ENCODE data around the gene CHST12.

CHST12 gene

DNA sequence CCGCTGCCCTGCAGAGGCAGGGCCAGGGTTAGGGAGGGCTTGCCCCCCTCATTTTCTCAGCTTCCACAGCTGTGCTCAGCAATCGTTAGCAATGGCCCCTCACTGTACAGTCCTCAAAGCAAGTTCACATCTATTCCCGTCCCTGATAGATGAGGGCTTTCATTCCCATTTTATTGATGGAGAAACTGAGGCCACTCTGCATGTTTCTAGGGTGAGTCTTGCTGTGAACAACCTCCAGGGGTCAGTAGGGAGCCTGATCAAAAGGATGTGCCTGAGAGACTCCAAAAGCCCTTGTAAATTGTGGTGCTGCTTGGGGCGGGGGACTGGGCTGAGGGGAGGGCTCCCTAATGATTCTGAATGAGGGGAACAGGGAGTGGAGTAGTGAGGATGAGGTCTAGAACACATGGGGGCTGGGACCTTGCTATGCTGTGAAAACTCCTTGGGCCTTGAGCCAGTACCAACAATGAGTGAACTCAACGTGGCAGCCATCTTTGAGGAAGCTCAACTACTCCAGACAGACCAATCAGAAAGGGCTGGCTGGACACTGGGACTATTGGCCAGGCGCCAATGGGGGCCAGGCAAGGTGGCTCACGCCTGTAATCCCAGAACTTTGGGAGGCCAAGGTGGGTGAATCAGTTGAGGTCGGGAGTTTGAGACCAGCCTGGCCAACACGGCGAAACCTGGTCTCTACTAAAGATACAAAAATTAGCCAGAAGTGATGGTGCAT lies 79.5 kb downstream of the CHST12 start:
- no peak for DNase-seq

DNA sequence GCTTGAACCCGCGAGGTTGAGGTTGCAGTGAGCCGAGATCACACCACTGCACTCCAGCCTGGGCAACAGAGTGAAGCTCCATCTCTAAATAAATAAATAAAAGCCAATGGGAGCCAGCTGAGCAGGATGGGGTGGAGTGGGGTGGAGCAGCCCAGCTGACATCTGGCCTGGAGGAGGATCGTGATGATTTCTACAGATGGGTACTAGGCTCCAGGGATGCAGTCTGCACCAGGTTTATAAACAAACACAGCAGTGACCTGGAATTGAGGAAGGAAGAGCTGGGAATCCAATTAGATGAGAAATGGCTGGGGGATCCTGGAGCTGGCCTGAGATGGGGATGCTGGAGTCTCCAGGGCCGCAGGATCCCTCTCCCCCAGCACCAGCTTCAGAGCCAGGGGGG lies 80.1 kb downstream of the CHST12 start:
- no peak for DNase-seq

DNA sequence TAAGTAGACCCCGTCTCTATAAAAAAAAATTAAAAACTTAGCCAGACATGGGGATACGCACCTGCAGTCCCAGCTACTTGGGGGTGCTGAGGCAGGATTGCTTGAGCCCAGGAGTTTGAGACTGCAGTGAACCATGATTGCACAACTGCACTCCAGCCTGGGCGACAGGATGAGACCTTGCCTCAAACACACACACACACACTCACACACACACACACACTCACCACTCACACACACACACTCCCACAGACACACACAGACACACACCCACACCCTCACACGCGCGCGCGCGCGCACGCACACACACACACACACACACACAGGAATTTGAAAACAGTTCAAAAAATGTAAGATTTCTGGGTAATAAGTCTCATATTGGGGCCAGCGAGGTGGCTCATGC lies 81.5 kb downstream of the CHST12 start:
- DNase-seq, result no peak

DNA sequence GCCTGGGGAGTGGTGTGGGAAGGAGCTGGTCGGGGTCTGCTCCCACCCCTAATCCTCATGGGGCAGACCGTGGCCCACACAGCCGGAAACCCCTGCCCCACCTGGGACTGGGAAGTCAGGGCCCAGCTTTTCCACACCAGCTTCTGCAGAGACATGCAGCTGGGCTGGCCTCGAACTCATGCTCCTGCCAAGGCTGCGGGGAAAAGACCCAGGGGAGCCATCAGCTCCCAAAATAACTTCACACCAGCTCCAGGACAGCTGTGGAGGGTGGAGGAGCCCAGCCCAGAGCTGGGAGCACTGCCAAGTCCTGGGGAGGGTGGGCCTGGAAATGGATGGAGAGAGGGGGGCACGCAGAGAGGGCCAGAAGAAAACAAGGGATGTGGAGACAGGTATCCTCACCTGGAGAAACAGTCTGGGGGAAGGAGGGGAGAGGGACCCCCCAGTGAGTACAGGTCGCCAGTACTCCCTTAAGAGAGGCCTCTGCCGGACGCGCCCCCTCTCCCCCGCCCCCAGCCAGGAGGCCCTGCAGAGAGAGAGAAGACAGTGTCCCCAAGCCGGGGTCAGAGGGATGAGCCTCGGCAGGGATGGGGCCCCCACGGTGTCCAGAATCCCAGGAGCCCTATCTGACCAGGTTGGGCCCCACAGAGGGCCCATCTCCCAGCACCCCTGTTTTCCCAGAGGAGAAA lies 84.3 kb downstream of the CHST12 start:
- DNase-seq, result no peak

DNA sequence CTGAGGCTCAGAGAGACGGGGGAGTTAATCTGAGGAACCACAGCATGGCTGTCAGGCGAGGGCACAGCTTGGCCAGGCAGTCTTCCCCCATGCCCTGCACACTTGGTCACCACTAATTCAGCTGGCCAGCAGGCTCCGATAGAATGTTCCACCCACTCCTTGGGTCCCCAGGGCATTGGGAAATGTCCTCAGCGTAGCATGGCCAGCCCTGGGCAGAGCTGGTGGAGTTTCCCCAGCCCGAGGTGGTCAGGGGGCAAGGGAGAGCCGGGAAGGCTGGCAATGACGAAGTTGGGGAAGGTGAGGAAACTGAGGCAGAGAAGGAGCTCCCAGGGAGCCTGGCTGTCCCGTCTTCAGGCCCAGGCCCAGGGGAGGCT lies 84.8 kb downstream of the CHST12 start:
- no peak for DNase-seq

DNA sequence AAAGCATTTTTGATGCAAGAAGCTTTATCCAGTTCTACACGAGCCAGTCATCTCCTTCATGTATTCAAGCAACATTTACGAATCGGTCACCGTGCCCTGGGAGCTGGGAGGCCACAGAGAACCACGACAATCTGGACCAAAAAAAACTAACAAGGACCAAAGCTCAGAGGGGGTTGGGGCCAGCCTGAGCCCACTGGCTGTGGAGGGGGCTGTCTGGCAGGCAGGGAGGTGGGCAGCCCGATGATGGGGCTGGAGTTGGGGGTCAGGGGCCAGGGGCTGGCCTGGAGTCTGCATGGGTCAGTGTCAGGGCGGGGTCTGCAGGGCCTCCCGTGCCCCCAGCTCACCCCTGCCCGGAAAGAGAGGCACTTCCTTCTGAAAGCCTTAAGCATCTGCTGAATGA lies 85.3 kb downstream of the CHST12 start:
- DNase-seq, result no peak

DNA sequence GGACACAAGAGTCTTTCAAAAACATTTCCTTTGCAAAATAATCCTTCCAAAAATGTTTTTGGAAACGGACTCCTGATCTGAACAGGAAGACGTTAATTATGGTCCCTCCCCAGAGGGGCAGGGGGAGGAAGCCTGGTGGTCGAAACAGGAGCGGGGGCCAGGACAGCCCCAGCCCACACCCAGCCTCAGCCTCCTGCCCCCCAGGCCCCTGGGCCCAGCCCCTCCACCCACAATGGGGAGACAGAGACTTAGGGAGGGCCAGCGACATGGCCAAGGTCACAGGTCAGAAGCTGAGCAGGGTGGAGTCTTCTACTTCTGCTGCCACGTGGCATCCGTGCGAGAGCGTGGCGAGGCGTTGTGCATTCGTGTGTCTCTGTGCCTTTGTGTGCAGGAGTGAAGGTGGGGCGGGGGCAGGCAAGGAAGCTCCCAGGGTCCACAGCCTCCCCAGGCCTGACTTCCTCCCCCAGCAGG lies 86.8 kb downstream of the CHST12 start:
- DNase-seq, result no peak

DNA sequence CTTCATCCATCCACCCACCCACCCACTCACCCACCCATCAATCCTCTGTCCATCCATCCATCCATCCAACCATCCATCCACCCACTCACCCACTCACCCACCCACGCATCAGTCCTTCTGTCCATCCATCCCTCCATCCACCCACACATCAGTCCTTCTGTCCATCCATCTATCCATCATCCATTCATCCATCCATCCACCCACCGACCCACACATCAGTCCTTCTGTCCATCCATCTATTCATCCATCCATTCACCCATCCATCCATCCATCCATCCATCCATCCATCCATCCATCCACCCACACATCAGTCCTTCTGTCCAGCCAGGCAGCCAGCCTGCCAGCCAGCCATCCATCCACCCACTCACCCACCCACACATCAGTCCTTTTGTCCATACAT lies 88.6 kb downstream of the CHST12 start:
- DNase-seq, result no peak

DNA sequence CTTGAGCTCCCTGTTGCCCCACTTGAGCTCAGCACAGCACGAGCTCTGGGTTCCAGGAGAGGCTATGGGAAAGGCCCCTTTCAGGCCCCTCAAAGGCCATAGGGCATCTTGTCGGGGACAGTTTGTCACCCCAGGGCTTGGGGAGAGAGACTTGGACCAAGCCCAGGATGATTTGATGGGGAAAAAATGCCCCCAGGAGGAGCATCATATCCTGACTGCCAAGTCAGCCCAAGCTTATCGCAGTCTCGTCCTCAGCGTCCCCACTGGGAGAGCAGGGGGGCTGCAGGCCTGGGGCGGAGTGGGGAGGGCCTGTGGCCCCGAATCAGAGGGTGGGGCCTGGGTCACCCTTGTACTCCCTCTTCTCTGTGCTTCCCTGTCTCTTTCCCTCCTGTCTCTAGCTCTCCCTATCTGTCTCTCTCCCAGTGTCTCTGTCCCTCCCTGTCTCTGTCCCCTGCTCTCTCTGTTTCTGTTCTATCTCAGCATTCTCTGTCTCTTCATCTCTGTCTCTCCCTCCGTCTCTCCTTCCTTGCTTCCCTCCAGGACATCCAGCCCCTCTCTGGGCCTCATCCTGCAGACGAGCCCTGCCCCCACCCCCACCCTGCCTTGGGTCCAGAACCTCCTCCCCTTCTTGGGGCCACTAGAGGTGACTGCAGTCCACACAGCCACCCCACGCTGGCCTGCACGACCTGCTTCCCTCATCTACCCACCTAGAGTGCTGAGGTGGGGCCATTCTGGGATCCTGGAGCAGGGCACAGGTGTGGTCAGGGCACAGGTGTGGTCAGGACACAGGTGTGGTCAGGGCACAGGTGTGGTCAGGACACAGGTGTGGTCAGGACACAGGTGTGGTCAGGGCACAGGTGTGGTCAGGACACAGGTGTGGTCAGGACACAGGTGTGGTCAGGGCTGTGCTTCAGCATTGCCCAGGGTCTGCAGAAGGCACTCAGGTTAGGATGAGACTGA lies 90.1 kb downstream of the CHST12 start:
- no peak for DNase-seq

DNA sequence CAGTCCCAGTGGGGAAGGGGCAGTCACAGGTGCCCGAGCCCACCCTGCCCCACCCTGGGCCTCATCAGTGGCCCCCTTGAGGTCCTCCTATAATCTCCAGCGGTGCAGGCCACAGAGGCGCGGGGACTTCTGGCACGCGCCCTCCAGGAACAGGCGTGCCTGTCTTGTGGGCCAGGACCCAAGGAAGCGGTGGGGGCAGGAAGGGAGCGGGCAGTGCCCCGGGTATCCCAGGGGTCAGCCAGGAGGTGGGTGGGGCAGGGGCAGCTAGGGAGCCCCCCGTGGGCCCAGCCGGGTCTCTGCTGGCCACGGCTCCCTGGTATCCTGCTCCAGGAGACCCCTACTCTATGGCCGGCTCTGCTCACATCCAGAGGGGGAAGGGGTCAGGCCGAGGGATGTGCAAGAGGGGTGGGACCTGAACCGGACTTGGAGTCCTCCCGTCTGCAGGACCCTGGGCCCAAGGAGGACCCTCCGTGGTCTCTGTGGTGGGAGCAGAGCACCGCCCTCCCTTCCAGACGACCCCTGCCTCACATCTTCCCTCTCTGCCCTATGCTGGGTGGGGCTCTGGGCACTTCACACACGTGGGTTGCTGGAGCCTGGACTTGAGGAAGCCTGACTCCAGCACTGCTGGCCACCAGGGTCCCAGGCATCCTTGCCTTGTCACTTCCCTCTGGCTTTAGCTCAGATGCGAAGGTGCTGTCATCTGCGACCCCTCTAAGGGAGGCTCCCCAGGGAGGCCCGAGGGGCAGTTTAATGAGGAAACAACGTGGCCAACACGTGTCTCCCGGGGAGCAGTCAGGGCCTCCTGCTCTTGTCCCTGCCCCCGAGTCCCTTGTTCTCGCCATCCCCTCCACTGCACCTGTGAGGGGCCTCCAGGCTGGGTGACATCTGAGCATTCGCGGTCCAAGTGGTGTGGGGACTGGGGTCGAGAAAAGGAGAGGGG lies 91.0 kb downstream of the CHST12 start:
- DNase-seq, result no peak

DNA sequence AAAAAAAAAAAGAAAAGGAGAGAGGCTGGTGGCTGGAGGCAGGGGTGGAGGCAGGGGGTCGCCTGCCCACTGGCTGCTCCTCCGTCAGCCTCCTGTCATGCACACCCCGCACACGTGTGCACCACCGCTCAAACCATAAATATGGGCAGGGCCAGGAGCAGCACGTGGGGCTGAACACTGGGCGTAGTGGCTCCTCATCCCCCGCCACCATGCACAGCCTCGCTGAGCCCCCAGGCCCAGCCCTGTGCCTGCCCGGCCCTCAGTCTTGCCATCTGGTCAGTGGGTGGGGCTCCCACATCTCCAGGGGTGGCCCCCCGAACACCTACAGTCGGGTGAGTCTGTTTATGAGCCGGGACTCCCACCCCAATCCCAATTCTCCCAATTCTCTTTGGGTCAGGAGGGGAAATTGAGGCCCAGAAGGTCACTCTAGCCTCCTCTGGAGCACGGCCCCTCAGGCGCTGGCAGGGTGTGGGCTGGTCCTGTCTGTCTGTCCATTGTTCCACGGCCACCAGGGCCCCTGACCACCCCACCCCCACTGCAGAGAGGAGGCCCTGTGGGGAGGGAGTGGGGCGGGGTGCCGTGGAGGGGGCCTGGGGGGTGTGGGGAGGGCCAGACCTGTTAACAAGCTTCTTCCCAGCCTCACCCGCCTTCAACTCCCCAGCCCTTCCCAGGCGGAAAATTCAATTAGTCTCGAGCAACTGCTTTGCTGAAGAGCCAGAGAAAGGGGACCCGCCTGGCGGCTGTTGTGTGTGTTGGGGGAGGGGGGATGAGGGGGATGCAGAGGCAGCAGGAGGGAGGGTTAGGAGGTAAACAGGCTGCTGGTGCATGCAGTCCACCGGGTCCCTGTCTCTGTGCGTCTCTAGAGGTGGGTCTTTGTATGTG lies 92.2 kb downstream of the CHST12 start:
- DNase-seq, result no peak

DNA sequence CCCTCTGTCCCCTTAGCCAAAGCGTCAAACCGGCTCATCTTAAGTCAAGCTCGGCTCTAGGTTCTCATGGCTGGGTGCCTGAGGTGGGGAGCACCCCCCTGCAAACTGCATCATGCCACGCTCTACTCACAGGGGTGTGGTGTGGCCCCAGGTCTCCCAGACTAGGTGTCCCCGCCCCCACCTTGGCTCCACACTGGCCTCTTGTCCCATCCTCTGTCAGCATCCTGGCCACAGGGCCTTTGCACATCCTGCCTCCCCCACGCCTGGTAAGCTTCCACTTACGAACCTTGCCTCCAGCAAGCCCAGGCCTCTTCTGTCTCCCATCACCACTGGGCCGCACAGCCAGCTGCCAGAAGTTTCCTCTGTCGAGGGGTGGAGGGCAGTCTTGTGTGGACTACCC lies 93.0 kb downstream of the CHST12 start:
- DNase-seq, result no peak

DNA sequence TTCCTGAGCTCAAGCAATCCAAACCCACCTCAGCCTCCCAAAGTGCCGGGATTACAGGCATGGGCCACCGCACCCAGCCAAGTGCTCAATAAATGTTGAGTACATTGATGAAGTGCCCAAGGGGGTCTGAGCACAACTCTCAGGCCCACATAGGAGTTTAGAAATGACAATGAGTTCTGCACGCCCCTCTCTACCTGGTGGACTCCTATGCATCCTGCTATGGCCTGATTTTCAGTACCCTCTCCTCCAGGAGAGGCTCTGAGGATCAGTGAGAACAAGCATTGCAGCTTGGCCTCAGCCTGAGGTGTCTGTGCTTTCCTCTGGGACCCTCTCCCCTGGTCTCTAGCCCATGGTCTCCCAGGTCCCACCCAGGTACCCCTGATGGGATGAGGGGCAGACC lies 93.7 kb downstream of the CHST12 start:
- DNase-seq, result no peak

DNA sequence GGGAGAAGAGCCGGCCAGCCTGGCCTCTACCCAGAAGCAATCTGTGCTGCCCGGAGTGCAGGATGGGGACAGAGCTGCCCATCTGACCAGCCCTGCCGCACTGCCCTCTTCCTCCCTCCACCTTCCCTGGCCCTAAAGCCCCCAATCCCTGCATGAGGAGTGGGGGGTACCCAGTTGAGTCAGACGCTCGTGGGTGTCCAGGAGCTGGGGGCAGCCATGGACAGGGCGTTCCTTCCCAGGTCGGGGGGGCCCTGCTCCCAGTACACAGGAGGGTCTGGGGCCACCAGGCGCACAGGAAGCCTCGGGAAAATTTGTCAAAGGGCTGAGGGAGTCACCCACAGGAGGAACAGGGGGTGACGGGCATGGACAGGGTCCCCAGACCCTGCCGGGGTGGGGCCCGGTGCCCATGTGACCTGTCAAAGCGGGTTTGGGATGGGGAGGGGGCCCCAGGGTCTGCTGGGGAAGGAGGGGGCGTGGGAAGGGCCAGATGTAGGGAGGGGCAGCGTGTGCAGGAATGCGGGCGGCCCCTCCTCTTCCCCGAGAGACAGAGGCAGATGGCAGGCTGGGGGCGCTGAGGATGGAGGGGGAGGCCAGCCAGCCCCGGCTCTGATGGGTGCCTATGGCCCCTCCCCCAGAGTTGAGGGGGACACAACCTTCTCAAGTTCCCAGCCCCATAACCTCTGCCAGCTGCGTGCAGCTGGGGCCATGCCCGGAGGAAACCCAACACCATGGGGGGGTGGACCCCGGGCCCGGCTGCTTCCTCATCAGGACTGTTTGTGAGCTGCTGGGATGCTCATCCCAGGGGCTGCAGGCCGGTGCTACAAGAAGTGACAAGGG lies 94.3 kb downstream of the CHST12 start:
- DNase-seq, result no peak

Data from NCI-H446 treated with DMSO at 0.1 percent for 48 hours (cell line).